ENCODE data around the gene LRRTM1.

DNA sequence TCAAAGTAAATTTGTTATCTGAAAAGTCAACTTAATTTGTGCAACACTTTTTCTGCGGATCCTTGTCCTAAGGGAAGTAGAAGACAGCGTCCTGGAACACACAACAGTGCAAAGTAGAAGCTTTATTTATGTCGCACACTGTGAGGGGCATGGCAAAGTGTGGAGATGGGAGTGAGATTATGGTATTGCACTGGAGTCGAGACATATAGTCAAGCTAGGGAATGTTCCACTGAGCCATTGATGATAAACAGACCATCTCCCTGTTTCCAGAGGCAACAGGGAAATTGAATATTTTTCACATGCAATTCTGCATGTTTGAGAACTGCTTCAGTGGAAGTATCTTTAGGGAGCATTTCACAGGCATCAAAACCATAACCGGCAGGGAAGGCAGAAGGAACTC, 46.2 kb downstream of the LRRTM1 start:
- no peak for TF ChIP-seq CTCF (IDR thresholded peaks at IDR 0.05)
- TF ChIP-seq POLR2A (IDR thresholded peaks at IDR 0.05): no peak
